GM20000 (cell line): ENCODE results near the gene SGF29.

ENCODE experiments used
- DNase-seq: peaks from one replicate; pipeline ENCODE4 v3.0.0; 2012; ENCODE audit warnings: low spot score
- TF ChIP-seq, protein P1 (sequence below): IDR thresholded peaks from 2 replicates; pipeline ENCODE4 v1.5.1; 2012; ENCODE audit warnings: mild to moderate bottlenecking, control low read depth; ENCODE audit errors: extremely low read depth, missing control alignments

The SGF29 gene

DNA sequence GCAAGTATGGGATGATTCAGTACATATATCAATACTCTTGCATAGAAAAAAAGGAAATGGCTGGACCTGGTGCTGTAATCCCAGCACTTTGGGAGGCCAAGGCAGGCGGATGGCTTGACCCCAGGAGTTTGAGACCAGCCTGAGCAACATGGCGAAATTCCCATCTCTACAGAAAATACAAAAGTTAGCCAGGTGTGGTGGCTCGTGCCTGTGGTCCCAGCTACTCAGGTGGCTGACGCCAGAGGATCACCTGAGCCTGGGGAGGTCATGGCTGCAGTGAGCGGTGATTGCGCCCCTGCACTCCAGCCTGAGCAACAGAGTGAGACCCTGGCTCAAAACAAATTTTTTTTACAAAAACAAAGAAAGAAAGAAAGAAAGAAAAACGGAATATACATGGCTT, 7.1 kb upstream of the SGF29 start:
- TF ChIP-seq, protein P1, sequence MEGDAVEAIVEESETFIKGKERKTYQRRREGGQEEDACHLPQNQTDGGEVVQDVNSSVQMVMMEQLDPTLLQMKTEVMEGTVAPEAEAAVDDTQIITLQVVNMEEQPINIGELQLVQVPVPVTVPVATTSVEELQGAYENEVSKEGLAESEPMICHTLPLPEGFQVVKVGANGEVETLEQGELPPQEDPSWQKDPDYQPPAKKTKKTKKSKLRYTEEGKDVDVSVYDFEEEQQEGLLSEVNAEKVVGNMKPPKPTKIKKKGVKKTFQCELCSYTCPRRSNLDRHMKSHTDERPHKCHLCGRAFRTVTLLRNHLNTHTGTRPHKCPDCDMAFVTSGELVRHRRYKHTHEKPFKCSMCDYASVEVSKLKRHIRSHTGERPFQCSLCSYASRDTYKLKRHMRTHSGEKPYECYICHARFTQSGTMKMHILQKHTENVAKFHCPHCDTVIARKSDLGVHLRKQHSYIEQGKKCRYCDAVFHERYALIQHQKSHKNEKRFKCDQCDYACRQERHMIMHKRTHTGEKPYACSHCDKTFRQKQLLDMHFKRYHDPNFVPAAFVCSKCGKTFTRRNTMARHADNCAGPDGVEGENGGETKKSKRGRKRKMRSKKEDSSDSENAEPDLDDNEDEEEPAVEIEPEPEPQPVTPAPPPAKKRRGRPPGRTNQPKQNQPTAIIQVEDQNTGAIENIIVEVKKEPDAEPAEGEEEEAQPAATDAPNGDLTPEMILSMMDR = no peak
- DNase-seq = no peak

DNA sequence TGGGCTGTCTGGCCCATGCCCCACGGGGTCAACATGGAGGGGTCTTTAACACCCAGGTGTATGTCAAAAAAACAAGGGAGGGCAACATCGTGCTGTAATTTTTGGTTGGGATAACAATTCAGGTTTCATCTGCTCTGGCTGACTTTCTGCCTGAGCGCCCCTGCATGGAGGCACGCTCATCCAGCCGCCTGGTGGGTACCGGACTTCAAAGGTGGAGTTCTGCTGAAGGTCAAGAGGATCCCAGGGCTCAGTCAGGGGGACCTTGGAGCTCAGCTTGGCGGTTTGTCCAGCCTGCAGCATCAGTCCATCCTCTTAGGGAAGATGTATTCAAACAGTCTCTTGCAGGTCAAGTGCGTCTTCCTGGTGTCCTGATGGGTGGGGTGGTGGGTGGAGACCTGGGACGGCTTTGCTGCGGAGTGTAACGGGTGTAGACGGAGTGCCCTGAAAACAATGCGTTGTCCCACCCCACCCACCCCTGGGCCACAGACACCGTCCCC, 5.4 kb upstream of the SGF29 start:
- TF ChIP-seq, protein P1 = no peak
- no peak for DNase-seq

DNA sequence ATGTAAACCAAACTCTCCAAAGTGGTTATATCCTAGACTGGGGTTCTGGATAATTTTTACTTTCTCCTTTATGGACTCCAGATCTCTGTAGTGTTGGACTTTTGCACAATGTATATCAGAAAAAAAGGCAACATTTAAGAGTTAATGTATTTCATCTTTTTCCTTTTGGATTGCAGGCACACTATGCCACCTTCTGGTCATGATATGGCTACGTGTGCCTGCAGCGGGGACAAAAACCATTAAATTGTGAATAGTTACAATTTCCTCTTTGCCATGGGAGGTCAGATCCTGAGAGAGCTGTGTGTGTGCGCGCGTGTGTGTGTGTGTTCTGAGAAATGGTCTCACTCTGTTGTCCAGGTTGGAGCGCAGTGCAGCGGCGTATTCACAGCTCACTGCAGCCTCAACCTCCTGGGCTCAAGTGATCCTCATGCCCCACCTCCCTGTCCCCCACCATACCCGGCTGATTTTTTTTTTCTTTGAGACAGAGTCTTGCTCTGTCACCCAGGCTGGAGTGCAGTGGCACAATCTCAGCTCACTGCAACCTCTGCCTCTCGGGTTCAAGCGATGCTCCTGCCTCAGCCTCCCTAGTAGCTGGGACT, 4.3 kb upstream of the SGF29 start:
- no peak for DNase-seq
- TF ChIP-seq, protein P1 = no peak

DNA sequence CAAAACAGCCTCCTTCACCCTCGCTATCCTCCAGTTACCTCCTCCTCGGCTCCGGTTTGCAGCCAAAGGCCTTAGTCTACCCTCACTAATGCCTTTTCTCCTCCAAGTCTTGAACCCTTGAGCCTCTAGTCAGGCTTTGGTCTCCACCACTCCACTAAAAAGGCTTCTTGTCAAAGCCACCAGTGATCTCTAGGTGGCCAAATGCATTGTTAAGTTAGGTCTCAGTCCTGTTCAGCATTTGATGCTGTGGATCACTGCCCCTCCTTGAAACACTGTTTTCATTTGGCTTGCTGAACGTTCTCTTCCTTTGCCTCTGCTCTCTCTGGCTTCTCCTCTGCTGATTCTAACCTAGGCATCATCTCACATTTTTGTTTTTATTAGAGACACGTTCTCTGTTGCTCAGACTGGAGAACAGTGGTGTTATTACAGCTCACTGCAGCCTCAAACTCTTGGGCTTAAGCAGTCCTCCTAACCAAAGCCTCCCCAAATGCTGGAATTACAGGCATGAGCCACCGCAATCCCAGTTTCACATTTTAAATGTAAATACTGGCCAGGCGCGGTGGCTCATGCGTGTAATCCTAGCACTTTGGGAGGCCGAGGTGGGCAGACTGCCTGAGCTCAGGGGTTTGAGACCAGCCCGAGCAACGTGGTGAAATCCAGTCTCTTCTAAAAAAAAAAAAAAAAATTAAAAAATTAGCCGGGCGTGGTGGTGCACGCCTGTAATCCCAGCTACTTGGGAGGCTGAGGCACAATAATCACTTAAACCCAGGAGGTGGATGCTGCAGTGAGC, 1.1 kb downstream of the SGF29 start:
- DNase-seq = no peak
- TF ChIP-seq, protein P1 = no peak

DNA sequence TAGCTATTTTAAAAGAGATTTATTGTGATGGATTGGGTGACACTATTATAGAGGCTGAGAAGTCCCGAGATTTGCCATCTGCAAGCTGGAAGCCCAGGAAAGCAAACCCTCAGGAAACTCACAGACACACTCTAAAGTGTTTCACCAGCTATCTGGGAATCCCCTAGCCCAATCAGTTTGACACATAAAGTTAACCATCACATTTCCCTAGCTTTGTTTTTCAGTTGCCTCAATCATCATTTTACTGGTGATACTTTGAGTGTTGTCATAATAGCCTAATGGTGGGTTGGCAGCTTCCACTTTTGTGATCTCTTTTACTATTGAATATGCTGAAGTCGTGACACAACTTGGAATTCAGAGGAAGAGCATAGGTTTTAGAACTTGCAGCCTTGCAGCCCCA, 1.8 kb downstream of the SGF29 start:
- TF ChIP-seq, protein P1 = no peak

DNA sequence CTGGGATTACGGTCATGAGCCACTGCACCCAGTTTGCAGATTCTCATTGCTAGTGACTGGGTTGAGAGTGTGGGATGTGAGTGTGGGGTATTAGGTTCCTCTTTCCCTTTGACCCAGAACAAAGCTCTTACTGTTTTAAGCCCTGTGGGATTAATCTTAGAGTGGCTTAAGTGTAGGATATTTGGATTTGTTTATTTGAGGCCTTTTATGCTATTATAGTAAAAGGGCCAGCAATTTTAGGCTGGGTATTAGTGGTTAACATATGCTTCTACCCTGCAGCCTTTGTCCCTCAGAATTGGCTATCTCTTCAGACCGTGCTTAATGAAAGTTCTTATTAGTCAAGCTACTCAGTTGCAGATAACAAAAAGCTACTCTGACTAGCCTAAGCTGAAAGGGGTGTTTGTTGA, 3.2 kb downstream of the SGF29 start:
- DNase-seq = no peak
- TF ChIP-seq, protein P1 = no peak

More for the DNA sequence above, 1.8 kb downstream of the SGF29 start:
- DNase-seq = peak; percentile 29

DNA sequence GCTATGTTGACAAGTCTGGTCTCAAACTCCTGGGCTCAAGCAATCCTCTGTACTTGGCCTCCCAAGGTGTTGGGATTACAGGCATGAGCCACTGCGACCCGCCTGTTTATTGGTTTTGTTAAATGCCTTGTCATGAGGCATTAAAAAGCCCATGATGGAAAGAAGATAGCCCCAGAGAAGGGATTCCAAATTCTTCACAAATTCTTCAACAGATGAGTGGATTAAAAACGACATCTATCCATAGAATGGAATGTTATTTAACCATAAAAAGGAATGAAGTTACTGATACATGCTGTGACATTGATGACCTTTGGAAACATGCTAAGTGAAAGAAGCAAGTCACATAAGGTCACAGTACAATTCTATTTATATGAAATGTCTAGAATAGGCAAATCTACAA, 4.7 kb downstream of the SGF29 start:
- TF ChIP-seq, protein P1 = no peak

More for the DNA sequence above, 4.7 kb downstream of the SGF29 start:
- no peak for DNase-seq
